Lower leg skin (tissue), 3 donors: Measurements from ENCODE around the gene ART3.

ENCODE experiments used
- CTCF ChIP-seq, 3 donors: fragments of 450-650 bp; IDR thresholded peaks; one replicate each; pipeline ENCODE4 v1.5.1; 2016; ENCODE audit warnings: antibody characterized with exemption in 3 of 3, mild to moderate bottlenecking in 3 of 3, moderate library complexity in 2 of 3
- POLR2A ChIP-seq, 2 donors: fragments of 450-650 bp; IDR thresholded peaks; one replicate each; pipeline ENCODE4 v1.6.1; 2016 to 2017; ENCODE audit warnings: antibody characterized with exemption in 2 of 2, mild to moderate bottlenecking in 1 of 2, moderate library complexity in 1 of 2

- TF ChIP-seq CTCF (IDR thresholded peaks at IDR 0.05) (no peak), POLR2A (IDR thresholded peaks at IDR 0.05) (no peak)
Measured at GRCh38 chr4:76144546-76144945, 70.0 kb downstream of the ART3 start.
